Neutrophil (primary cell): ENCODE data around the gene GFOD1.
A peak's percentile ranks its signal among the peaks of the same experiment; 100 is the strongest.

Experiments
- H3K27ac ChIP-seq: fragments of 200-600 bp; sonication (generic); 2 replicates; pipeline ENCODE4 v1.5.1; 2016; ENCODE audit warnings: mild to moderate bottlenecking, moderate library complexity
- H3K27me3 ChIP-seq: fragments of 200-600 bp; sonication (generic); 2 replicates; pipeline ENCODE4 v1.6.0; 2016; ENCODE audit warnings: mild to moderate bottlenecking
- H3K36me3 ChIP-seq: fragments of 200-600 bp; sonication (generic); 2 replicates; pipeline ENCODE4 v1.5.1; 2017
- H3K4me1 ChIP-seq, 2 experiments: fragments of 200-600 bp in 1 of 2; sonication (generic) in 1 of 2; 1 replicate in 1 of 2; 2 replicates in 1 of 2; pipeline versions ENCODE4 v1.5.1 to v1.6.1; 2013 to 2016; ENCODE audit warnings: low read depth in 1 of 2, low read length in 1 of 2, mild to moderate bottlenecking in 1 of 2, moderate library complexity in 1 of 2; ENCODE audit not compliant: control insufficient read depth in 1 of 2, insufficient read depth in 1 of 2
- H3K4me3 ChIP-seq, 2 experiments: fragments of 200-600 bp in 1 of 2; sonication (generic) in 1 of 2; 1 replicate in 1 of 2; 2 replicates in 1 of 2; pipeline ENCODE4 v1.5.1; 2013 to 2016; ENCODE audit warnings: low read depth in 1 of 2, low read length in 1 of 2, mild to moderate bottlenecking in 1 of 2, moderate library complexity in 1 of 2
- H3K9me3 ChIP-seq: fragments of 200-600 bp; sonication (generic); 2 replicates; pipeline ENCODE4 v1.5.1; 2016
- TF ChIP-seq, protein P1 (sequence below): fragments of 200-600 bp; sonication (generic); IDR thresholded peaks from 2 replicates; pipeline ENCODE4 v1.5.1; 2016; ENCODE audit warnings: antibody characterized with exemption

GFOD1 gene, protein sequence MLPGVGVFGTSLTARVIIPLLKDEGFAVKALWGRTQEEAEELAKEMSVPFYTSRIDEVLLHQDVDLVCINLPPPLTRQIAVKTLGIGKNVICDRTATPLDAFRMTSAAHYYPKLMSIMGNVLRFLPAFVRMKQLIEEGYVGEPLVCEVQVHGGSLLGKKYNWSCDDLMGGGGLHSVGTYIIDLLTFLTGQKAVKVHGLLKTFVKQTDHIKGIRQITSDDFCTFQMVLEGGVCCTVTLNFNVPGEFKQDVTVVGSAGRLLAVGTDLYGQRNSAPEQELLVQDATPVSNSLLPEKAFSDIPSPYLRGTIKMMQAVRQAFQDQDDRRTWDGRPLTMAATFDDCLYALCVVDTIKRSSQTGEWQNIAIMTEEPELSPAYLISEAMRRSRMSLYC

DNA sequence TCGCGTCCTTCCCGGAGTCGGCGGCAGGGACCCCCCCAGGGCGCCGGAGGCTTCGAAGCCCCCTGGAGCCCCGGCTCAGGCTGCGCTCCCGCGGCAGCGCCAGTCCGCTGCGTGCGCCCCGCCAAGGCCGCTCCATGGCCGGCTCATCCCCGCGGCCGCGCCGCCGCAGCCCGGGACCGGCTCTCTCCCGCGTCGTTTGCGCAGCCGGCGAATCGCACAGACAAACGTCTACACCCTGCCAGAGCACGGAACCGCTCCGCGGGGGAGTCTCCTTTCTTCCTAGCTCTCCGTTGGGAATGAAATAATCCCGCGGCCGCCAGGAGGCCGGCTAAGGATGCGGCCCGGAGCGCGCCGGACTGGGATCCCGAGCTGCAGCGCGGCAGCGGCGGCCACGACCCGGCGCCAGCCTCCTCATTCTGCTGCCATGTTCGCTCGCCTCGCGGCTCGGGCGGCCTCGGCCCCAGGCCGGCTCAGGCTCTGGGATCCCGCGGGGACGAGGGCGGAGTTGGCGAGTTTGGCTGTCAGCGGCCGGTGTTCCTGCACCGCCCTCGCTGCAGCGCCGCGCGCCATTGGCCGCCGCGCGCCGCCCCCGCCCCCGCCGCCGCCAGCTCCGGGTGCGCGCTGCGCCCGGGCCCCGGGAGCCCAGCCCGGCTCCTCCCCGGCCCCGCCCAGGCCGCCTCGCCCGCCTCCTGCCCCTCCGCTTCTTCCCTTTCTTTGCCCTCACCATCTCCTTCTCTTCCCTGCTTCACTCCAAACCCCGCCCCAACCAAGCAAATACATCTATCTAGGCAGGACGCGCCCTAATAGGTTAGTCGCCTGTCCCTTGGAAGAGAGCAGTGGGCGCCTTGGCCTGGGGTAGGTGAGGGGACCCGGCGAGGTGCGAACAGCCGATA, at the start of gene GFOD1:
Gene GFOD1, minus strand, starts transcription at position 479 of the 893 bp plus-strand sequence. CDS start 710 bp downstream, outside the sequence.
- Histone ChIP-seq H3K27me3 (no peaks in the 10 kb centered on the region), H3K36me3 (no peaks in the 10 kb centered on the region), H3K9me3 (no peaks in the 10 kb centered on the region), H3K4me1 (peaks cover 51 to 59% of the 10 kb centered on the region in 2 experiments), H3K27ac (peak within 1 kb of the TSS; percentile 85), H3K4me3 (peak within 1 kb of the TSS; percentile 91)
- TF ChIP-seq, protein P1, sequence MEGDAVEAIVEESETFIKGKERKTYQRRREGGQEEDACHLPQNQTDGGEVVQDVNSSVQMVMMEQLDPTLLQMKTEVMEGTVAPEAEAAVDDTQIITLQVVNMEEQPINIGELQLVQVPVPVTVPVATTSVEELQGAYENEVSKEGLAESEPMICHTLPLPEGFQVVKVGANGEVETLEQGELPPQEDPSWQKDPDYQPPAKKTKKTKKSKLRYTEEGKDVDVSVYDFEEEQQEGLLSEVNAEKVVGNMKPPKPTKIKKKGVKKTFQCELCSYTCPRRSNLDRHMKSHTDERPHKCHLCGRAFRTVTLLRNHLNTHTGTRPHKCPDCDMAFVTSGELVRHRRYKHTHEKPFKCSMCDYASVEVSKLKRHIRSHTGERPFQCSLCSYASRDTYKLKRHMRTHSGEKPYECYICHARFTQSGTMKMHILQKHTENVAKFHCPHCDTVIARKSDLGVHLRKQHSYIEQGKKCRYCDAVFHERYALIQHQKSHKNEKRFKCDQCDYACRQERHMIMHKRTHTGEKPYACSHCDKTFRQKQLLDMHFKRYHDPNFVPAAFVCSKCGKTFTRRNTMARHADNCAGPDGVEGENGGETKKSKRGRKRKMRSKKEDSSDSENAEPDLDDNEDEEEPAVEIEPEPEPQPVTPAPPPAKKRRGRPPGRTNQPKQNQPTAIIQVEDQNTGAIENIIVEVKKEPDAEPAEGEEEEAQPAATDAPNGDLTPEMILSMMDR, result peak; percentile 12

DNA sequence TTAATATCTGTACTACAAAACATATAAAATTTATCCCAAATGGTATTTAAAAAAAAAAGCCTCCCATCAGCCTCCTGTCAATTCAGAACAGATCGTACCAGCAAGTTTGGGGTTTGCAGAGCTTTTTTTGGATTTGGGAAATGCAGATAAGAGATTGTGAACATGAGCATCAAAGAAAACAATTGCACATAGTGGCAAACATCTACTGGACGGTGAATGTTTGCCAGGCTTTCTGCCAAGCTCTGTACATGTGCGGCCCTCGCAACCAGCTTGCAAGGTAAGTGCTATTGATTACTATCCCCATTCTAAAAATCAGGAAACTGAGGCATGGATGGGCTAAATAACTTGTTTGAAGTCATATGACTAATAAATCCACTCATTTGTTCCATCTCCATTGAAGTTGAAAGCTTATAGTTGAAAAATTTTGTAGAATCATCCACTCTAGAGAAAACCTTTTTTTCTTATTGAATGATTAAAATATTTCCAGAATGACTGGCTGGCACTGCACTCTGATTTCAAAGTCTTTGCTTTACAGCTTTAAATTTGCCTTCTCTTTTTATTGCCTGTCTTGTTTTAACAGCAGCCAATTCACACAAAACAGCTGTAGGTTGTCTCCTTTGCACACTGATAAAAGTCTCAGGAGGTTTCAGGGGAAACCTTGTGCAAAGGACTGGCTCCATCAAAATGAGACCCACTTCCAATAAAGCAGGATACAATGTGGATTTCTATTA, 49.6 kb upstream of the GFOD1 start:
- Histone ChIP-seq H3K27ac (no peak overlapping the region), H3K9me3 (no peaks in the 10 kb centered on the region), H3K27me3 (no peaks in the 10 kb centered on the region), H3K4me3 (no peak overlapping the region), H3K36me3 (no peaks in the 10 kb centered on the region), H3K4me1 (no peaks in the 10 kb centered on the region)
- TF ChIP-seq, protein P1, result no peak

DNA sequence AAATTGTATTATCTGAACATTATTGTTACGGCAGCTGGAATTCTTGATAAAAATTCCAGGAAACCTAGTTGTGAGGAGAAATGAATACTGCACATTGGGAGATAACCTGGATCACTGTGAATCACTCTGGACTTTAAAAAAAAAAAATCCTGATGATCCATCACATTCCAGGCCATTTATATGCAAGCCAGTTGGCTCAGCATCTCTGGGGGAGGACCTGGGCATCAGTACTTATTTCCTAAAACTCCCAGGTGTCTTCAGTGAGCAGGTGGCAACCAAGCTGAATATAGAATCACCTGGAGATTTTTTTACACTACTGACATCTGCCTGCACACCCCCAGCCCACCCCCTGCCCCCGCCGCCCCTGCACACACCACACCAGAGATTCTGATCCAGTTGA, 47.9 kb upstream of the GFOD1 start:
- Histone ChIP-seq H3K36me3 (no peaks in the 10 kb centered on the region), H3K4me3 (no peak overlapping the region), H3K9me3 (no peaks in the 10 kb centered on the region), H3K4me1 (no peaks in the 10 kb centered on the region), H3K27ac (no peak overlapping the region), H3K27me3 (no peaks in the 10 kb centered on the region)
- TF ChIP-seq, protein P1, result no peak

DNA sequence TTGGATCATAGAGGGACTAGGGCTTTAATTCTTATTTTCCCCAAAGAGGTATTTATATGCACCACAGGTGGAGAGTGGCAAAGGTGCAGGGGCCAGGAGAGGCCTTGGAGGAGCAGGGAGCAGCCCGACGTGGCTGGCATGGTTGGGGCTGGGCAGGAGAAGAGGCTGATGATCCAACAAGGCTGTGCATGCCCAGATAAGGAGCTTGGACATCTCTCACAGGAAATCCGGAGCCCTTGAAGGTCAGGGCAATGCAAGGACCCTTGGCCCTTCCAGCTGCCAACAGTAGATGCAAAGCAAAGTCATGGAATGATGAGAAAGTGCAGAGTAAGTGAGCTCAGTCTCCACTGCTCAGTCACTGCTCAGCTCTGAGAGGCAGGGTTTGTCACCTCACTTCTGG, 47.1 kb upstream of the GFOD1 start:
- TF ChIP-seq, protein P1, result no peak
- Histone ChIP-seq H3K27me3 (no peaks in the 10 kb centered on the region), H3K4me3 (no peak overlapping the region), H3K4me1 (no peaks in the 10 kb centered on the region), H3K27ac (no peak overlapping the region), H3K36me3 (no peaks in the 10 kb centered on the region), H3K9me3 (no peaks in the 10 kb centered on the region)

DNA sequence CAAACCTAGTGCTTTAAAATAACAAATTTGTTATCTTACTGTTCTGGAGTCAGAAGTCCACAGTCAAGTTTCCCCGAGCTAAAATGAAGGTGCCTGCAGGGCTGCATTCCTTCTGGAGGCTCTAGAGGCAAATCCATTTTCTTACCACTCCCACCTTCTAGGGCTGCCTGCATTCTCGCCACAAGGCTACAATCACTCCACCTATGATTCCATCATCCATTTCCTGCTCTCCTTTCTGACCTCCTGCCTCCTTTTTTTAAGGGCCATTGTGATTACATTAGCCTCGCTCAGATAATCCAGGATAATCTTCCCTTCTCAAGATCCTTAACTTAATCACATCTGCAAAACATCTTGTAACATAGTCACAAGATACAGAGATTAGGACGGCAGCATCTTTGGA, 44.6 kb upstream of the GFOD1 start:
- Histone ChIP-seq H3K27ac (no peak overlapping the region), H3K27me3 (no peaks in the 10 kb centered on the region), H3K4me3 (no peak overlapping the region), H3K9me3 (no peaks in the 10 kb centered on the region), H3K4me1 (peaks cover under 1 to 4% of the 10 kb centered on the region in 2 experiments), H3K36me3 (no peaks in the 10 kb centered on the region)
- TF ChIP-seq, protein P1, result no peak
